Measurements from ENCODE around the gene UBALD2. TPM values are rescaled to one million over a fixed set of nuclear protein-coding genes. Genes with fewer than 3 reads are reported as not detected.
"Not testable (repeated sequence)": the region's sequence is repeated elsewhere in the genome, so short reads cannot be mapped to it uniquely, and the experiment has no call there.

The UBALD2 gene
- total RNA-seq, 2 donors from 2014 or later = 8.4 to 9.7 TPM

- DNase-seq (ENCODE audit: low spot score) = no peak
- no peaks in the 10 kb centered on the region for H3K4me1 ChIP-seq
- H3K4me3 ChIP-seq = no peak overlapping the region
- no peaks in the 10 kb centered on the region for H3K27me3 ChIP-seq
- no peak overlapping the region for H3K27ac ChIP-seq
- H3K36me3 ChIP-seq = no peaks in the 10 kb centered on the region
- TF ChIP-seq, protein P1, sequence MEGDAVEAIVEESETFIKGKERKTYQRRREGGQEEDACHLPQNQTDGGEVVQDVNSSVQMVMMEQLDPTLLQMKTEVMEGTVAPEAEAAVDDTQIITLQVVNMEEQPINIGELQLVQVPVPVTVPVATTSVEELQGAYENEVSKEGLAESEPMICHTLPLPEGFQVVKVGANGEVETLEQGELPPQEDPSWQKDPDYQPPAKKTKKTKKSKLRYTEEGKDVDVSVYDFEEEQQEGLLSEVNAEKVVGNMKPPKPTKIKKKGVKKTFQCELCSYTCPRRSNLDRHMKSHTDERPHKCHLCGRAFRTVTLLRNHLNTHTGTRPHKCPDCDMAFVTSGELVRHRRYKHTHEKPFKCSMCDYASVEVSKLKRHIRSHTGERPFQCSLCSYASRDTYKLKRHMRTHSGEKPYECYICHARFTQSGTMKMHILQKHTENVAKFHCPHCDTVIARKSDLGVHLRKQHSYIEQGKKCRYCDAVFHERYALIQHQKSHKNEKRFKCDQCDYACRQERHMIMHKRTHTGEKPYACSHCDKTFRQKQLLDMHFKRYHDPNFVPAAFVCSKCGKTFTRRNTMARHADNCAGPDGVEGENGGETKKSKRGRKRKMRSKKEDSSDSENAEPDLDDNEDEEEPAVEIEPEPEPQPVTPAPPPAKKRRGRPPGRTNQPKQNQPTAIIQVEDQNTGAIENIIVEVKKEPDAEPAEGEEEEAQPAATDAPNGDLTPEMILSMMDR (IDR thresholded peaks at IDR 0.05) = no peak
- H3K9me3 ChIP-seq = no peaks in the 10 kb centered on the region
These were observed 15.0 kb upstream of the UBALD2 start for GRCh38 chr17:76250141-76250540.

- no peaks in the 10 kb centered on the region for H3K36me3 ChIP-seq
- H3K4me1 ChIP-seq = no peaks in the 10 kb centered on the region
- no peak for DNase-seq (ENCODE audit: low spot score)
- H3K27me3 ChIP-seq = no peaks in the 10 kb centered on the region
- H3K4me3 ChIP-seq = no peak overlapping the region
- no peaks in the 10 kb centered on the region for H3K9me3 ChIP-seq
- peak overlapping the region; percentile 51 to 71 for H3K27ac ChIP-seq
- TF ChIP-seq, protein P1 (IDR thresholded peaks at IDR 0.05) = no peak
These were observed 13.6 kb upstream of the UBALD2 start for GRCh38 chr17:76251478-76252039.

- peak; percentile 87 for DNase-seq (ENCODE audit: low spot score)
- H3K27ac ChIP-seq = peak overlapping the region; percentile 51 to 71
- no peaks in the 10 kb centered on the region for H3K36me3 ChIP-seq
- H3K4me1 ChIP-seq = no peaks in the 10 kb centered on the region
- no peak overlapping the region for H3K4me3 ChIP-seq
- TF ChIP-seq, protein P1 (IDR thresholded peaks at IDR 0.05) = no peak
- no peaks in the 10 kb centered on the region for H3K9me3 ChIP-seq
- no peaks in the 10 kb centered on the region for H3K27me3 ChIP-seq
These were observed 12.9 kb upstream of the UBALD2 start for GRCh38 chr17:76252040-76252954.

DNA sequence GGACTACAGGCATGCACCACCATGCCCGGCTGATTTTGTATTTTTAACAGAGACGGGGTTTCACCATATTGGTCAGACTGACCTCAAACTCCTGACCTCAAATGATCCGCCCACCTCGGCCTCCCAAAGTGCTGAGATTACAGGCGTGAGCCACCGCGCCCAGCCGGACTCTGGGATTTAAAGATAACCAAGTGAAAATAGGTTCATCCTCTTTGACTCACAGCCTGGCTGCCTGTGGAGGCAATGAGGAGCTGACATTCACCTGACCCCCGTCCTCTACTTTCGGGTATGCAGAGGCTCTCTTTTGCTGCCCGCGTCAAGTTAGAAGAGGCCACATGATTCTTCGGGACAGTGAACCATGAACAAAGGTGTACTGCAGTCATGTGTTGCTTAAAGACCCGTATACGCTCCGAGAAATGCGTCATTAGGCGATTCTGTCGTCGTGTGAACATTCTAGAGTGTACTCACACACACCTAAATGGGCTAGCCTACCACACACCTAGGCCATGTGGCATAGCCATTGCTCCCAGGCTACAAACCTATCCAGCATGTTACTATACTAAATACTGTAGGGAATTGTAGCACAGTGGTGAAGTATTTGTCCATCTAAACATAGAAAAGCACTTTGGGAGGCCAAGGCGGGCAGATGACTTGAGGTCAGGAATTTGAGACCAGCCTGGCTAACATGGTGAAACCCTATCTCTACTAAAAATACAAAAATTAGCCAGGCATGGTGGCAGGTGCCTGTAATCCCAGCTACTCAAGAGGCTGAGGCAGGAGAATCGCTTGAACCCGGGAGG lies 12.0 kb upstream of the UBALD2 start:
- peak overlapping the region; percentile 51 to 71 for H3K27ac ChIP-seq
- not testable (repeated sequence) for H3K4me3 ChIP-seq; DNase-seq (ENCODE audit: low spot score); H3K27me3 ChIP-seq; H3K36me3 ChIP-seq; H3K9me3 ChIP-seq; H3K4me1 ChIP-seq

DNA sequence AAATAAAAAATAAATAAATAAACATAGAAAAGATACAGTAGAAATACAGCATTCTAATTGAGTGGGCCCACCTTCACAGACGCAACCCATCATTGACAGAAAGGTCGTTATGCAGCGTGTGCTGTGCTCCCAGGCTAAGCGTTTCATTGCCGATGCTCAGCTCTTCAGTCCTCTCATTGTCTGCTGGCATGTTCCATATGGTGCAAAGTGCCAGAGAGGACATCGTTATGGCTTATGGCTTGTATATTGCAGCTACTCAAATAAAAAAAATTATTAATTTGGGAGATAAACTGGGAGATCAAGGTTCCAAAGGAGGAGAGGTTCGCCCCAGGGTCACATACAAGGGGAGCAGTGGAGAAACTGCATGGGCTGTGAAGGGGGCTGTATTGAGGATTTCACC lies 11.3 kb upstream of the UBALD2 start:
- H3K9me3 ChIP-seq = no peaks in the 10 kb centered on the region
- no peak overlapping the region for H3K27ac ChIP-seq
- H3K36me3 ChIP-seq = no peaks in the 10 kb centered on the region
- TF ChIP-seq, protein P1 (IDR thresholded peaks at IDR 0.05) = no peak
- H3K27me3 ChIP-seq = no peaks in the 10 kb centered on the region
- DNase-seq (ENCODE audit: low spot score) = no peak
- H3K4me1 ChIP-seq = no peaks in the 10 kb centered on the region
- no peak overlapping the region for H3K4me3 ChIP-seq

DNA sequence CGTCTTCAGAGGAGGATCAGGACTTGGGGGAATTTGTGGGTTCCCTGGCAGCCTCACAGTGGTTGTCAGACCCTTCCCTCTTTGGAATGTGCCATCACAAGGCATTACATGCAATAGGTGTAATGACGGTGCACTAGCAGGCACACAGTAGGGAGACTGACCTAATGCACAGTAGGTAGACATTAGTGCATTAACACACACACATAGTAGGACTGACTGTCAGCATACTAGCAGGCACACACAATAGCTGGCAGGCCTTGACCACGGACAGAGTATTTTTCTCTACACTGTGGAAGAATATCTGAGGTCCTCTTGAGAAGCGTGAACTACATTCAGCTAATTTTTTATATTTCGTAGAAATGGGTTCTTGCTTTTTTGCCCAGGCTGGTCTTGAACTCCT lies 10.9 kb upstream of the UBALD2 start:
- H3K27ac ChIP-seq = no peak overlapping the region
- no peak overlapping the region for H3K4me3 ChIP-seq
- no peaks in the 10 kb centered on the region for H3K9me3 ChIP-seq
- peaks cover 0 to 1% of the 10 kb centered on the region in 2 donors for H3K4me1 ChIP-seq
- no peaks in the 10 kb centered on the region for H3K36me3 ChIP-seq
- DNase-seq (ENCODE audit: low spot score) = no peak
- H3K27me3 ChIP-seq = no peaks in the 10 kb centered on the region
- TF ChIP-seq, protein P1 (IDR thresholded peaks at IDR 0.05) = no peak
